Upper lobe of right lung (tissue), 1 donor: ENCODE results near the gene PPARGC1A. TPM values are rescaled to one million over a fixed set of nuclear protein-coding genes. Genes with fewer than 3 reads are reported as not detected.

Experiments
- ATAC-seq: fragments of 200-7000 bp; cut with Tn5 transposase; one replicate; pipeline ENCODE4 v1.9.1; 2020; ENCODE audit warnings: mild to moderate bottlenecking, moderate library complexity
- DNase-seq: peaks from one replicate; pipeline ENCODE4 v3.0.0-alpha.2; 2020
- H3K27ac ChIP-seq: fragments of 200-600 bp; one replicate; pipeline ENCODE4 v1.8.0; 2022
- H3K27me3 ChIP-seq: fragments of 200-600 bp; one replicate; pipeline ENCODE4 v1.8.0; 2022; ENCODE audit warnings: mild to moderate bottlenecking
- H3K36me3 ChIP-seq: fragments of 200-600 bp; one replicate; pipeline ENCODE4 v1.8.0; 2022
- H3K4me1 ChIP-seq: fragments of 200-600 bp; one replicate; pipeline ENCODE4 v1.8.0; 2022
- H3K4me3 ChIP-seq: fragments of 200-600 bp; one replicate; pipeline ENCODE4 v1.8.0; 2022; ENCODE audit warnings: mild to moderate bottlenecking
- H3K9me3 ChIP-seq: fragments of 200-600 bp; one replicate; pipeline ENCODE4 v1.8.0; 2022
- CTCF ChIP-seq: fragments of 200-600 bp; IDR thresholded peaks from one replicate; pipeline ENCODE4 v1.8.0; 2022; ENCODE audit warnings: antibody characterized with exemption
- intact Hi-C: fragments of 100-400 bp; cut with DNase I; formaldehyde crosslinking; loops from one replicate; pipeline ENCODE4 v1.11.0; 2022
- total RNA-seq: library from RNA; stranded (reverse); fragmentation: NEBNext Ultra II Directional; extraction: Animal tissue kit (Norgen Biotek cat#: 25700); gene quantifications from one replicate; pipeline ENCODE4 v1.2.1, GENCODE V29; 2021
- donor health status: DM: no; HTN: yes; CAD: no; lungs with severe emphysema.

The PPARGC1A gene
- total RNA-seq, 1 donor from 2014 or later, result 14.2 TPM

- no peak overlapping the region for H3K4me3 ChIP-seq
- TF ChIP-seq CTCF, result no peak
- no peaks in the 10 kb centered on the region for H3K36me3 ChIP-seq
Observed at GRCh38 chr4:23902222-23902804, 12.5 kb upstream of the PPARGC1A start.

GRCh38 chr4:23900636-23901035 is 10.8 kb upstream of the PPARGC1A start:
- Histone ChIP-seq H3K4me3 (no peak overlapping the region), H3K36me3 (no peaks in the 10 kb centered on the region), H3K27me3 (no peaks in the 10 kb centered on the region), H3K9me3 (no peaks in the 10 kb centered on the region), H3K4me1 (no peaks in the 10 kb centered on the region), H3K27ac (no peak overlapping the region)
- DNase-seq (no peak), ATAC-seq (no peak)
- intact Hi-C loops, result no loop called here
- no peak for TF ChIP-seq CTCF

More at GRCh38 chr4:23902222-23902804, 12.5 kb upstream of the PPARGC1A start:
- no peaks in the 10 kb centered on the region for H3K9me3 ChIP-seq
- no peak overlapping the region for H3K27ac ChIP-seq
- H3K4me1 ChIP-seq, result no peaks in the 10 kb centered on the region
- no peaks in the 10 kb centered on the region for H3K27me3 ChIP-seq
- ATAC-seq (no peak), DNase-seq (no peak)
- intact Hi-C loops, result no loop called here

GRCh38 chr4:23899565-23899964 is 9.7 kb upstream of the PPARGC1A start:
- no peak for ATAC-seq
- intact Hi-C loops, result no loop called here
- Histone ChIP-seq H3K4me3 (no peak overlapping the region), H3K27me3 (no peaks in the 10 kb centered on the region), H3K36me3 (no peaks in the 10 kb centered on the region), H3K4me1 (no peaks in the 10 kb centered on the region), H3K27ac (no peak overlapping the region), H3K9me3 (no peaks in the 10 kb centered on the region)
- DNase-seq, result no peak
- no peak for TF ChIP-seq CTCF

- DNase-seq, result no peak
- no peaks in the 10 kb centered on the region for H3K4me1 ChIP-seq
- H3K36me3 ChIP-seq, result no peaks in the 10 kb centered on the region
- no peak for TF ChIP-seq CTCF
- no peak for ATAC-seq
- H3K27me3 ChIP-seq, result no peaks in the 10 kb centered on the region
- no peak overlapping the region for H3K27ac ChIP-seq
- H3K4me3 ChIP-seq, result no peak overlapping the region
- intact Hi-C loops, result no loop called here
- no peaks in the 10 kb centered on the region for H3K9me3 ChIP-seq
Observed at GRCh38 chr4:23897564-23898109, 7.8 kb upstream of the PPARGC1A start.

GRCh38 chr4:23894021-23894420 is 4.2 kb upstream of the PPARGC1A start:
- DNase-seq (no peak), ATAC-seq (no peak)
- Histone ChIP-seq H3K27me3 (no peaks in the 10 kb centered on the region), H3K9me3 (no peaks in the 10 kb centered on the region), H3K36me3 (no peaks in the 10 kb centered on the region), H3K4me1 (no peaks in the 10 kb centered on the region), H3K27ac (no peak overlapping the region), H3K4me3 (no peak overlapping the region)
- no peak for TF ChIP-seq CTCF
- intact Hi-C loops, result no loop called here

- Histone ChIP-seq H3K36me3 (no peaks in the 10 kb centered on the region), H3K27ac (peak overlapping the region; percentile 77), H3K9me3 (no peaks in the 10 kb centered on the region), H3K4me1 (no peaks in the 10 kb centered on the region), H3K27me3 (no peaks in the 10 kb centered on the region), H3K4me3 (peak overlapping the region; percentile 55)
- no peak for TF ChIP-seq CTCF
- DNase-seq, result no peak
- intact Hi-C loops, result no loop called here
- no peak for ATAC-seq
Observed at GRCh38 chr4:23891064-23891421, 1.2 kb upstream of the PPARGC1A start.
